ENCODE results near the gene KLK14.

GRCh38 chr19:51040151-51040550, 42.5 kb downstream of the KLK14 start:
- TF ChIP-seq CTCF (conservative IDR thresholded peaks at IDR 0.05; ENCODE audit: low read depth in 2 of 2) = no peak
- no peak for TF ChIP-seq ETS1 (IDR thresholded peaks at IDR 0.05)
- no peak for TF ChIP-seq JUNB (IDR thresholded peaks at IDR 0.05; ENCODE audit: unreplicated experiment)
- no peak for TF ChIP-seq REST (IDR thresholded peaks at IDR 0.05; ENCODE audit: unreplicated experiment)
- no peak for TF ChIP-seq POLR2AphosphoS5 (IDR thresholded peaks at IDR 0.05; ENCODE audit: low read depth)
- no peak for TF ChIP-seq STAT1 (IDR thresholded peaks at IDR 0.05; ENCODE audit: unreplicated experiment)
- TF ChIP-seq EZH2phosphoT487 (IDR thresholded peaks at IDR 0.05; ENCODE audit: unreplicated experiment) = no peak
- no peak for TF ChIP-seq NANOG (IDR thresholded peaks at IDR 0.05; ENCODE audit: borderline replicate concordance)
- TF ChIP-seq EZH2 (IDR thresholded peaks at IDR 0.05; ENCODE audit: low read depth, unreplicated experiment) = no peak
- TF ChIP-seq CREB1 (CRISPR knock-in tag; IDR thresholded peaks at IDR 0.05; ENCODE audit: low read depth) = no peak
- no peak for TF ChIP-seq ZNF331 (CRISPR knock-in tag; IDR thresholded peaks at IDR 0.05; ENCODE audit: low read depth)
